Neural progenitor cell (in vitro differentiated cells): ENCODE data around the gene GNPTAB.

Experiments
- EZH2 ChIP-seq: fragments of 200-600 bp; sonication (generic); IDR thresholded peaks from 2 replicates; pipeline ENCODE4 v1.6.1; 2017; ENCODE audit warnings: antibody characterized with exemption, mild to moderate bottlenecking, moderate library complexity
- TF ChIP-seq, protein P1 (sequence below): fragments of 200-600 bp; sonication (generic); IDR thresholded peaks from 2 replicates; pipeline ENCODE4 v1.5.1; 2017; ENCODE audit warnings: antibody characterized with exemption, mild to moderate bottlenecking

GRCh38 chr12:101813117-101813516 is 17.6 kb downstream of the GNPTAB start:
- TF ChIP-seq, protein P1, sequence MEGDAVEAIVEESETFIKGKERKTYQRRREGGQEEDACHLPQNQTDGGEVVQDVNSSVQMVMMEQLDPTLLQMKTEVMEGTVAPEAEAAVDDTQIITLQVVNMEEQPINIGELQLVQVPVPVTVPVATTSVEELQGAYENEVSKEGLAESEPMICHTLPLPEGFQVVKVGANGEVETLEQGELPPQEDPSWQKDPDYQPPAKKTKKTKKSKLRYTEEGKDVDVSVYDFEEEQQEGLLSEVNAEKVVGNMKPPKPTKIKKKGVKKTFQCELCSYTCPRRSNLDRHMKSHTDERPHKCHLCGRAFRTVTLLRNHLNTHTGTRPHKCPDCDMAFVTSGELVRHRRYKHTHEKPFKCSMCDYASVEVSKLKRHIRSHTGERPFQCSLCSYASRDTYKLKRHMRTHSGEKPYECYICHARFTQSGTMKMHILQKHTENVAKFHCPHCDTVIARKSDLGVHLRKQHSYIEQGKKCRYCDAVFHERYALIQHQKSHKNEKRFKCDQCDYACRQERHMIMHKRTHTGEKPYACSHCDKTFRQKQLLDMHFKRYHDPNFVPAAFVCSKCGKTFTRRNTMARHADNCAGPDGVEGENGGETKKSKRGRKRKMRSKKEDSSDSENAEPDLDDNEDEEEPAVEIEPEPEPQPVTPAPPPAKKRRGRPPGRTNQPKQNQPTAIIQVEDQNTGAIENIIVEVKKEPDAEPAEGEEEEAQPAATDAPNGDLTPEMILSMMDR, result no peak
- TF ChIP-seq EZH2, result no peak
